HG02763 (cell line): ENCODE results near the gene BMP6.
A peak's percentile ranks its signal among the peaks of the same experiment; 100 is the strongest.
"Not testable (repeated sequence)": the region's sequence is repeated elsewhere in the genome, so short reads cannot be mapped to it uniquely, and the experiment has no call there.

Experiments used
- ATAC-seq: cut with Tn5 transposase; IDR thresholded peaks from one replicate; pipeline ENCODE4 v1.9.1; 2021; ENCODE audit warnings: mild to moderate bottlenecking, moderate library complexity; ENCODE audit not compliant: unreplicated experiment

Gene BMP6

GRCh38 chr6:7880718-7881107 is 154.8 kb downstream of the BMP6 start:
- ATAC-seq: no peak

DNA sequence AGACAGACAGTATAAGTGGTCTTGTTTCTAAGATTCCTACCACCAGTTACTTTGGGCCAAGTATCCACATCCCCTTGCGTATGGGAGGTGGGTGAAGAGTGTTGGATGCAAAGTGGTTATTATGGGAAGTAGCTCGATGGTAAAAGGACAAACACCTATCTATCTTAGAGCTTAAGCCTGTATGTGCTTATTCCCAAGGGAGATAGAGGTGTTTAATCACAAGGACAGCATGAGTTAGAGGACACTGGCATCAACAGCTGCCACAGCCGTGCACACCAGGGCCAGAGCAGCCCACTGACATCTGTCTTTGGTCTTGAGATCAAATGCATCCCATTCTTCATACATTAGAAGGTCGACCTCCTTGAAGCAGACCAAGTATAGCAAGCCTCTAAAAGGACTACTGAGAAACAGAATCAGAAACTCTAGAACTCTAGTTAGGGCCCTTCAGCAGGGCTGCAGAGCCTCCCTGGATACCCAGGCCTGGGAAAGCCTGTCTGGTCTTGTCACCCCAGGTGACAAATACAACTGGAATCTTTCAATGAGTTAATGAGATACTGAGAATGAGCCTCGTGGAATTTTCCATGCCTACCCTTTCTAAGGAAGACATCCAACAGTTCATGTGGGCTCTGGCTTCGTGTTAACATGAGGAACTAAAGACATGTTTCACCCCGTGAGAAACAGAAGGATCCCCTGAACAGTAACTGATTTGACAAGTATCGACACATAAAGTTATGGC is 156.0 kb downstream of the BMP6 start:
- ATAC-seq: no peak

DNA sequence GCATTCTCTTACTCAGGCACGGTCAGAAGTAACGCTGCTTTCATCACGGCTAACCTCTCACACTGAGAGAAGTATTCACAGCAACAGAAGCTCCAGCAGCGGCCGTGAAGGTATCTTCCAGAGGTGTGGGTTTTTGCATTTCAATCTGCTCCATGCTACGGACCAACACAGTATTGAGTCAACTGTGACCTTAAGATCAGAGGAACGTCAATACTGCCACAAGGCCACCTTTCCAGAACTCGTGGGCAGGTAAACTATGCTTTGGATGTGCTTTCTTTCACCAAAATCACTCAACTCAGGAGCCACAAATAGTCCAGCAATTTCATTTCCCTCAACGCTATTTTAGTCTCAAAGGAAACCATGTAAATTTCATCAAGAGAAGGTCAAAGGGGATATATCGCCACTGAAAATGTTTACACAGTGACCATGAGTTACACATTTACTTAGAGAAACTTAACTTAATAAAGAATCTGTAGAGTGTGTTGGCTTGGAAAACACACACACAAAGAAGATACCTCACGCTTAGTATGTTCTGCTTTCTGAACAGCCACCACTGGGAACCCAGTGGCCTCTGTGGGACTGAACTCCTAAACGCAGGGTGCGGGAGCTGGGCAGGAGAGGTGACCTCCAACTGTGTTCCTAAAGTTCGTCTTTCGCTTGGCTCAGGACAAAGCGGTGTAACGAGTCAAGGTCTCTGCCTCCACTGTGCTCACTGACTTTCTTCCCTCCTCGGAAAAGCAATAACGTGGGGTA is 156.8 kb downstream of the BMP6 start:
- no peak for ATAC-seq

GRCh38 chr6:7883381-7883780 is 157.5 kb downstream of the BMP6 start:
- no peak for ATAC-seq

GRCh38 chr6:7886132-7886531 is 160.2 kb downstream of the BMP6 start:
- no peak for ATAC-seq

DNA sequence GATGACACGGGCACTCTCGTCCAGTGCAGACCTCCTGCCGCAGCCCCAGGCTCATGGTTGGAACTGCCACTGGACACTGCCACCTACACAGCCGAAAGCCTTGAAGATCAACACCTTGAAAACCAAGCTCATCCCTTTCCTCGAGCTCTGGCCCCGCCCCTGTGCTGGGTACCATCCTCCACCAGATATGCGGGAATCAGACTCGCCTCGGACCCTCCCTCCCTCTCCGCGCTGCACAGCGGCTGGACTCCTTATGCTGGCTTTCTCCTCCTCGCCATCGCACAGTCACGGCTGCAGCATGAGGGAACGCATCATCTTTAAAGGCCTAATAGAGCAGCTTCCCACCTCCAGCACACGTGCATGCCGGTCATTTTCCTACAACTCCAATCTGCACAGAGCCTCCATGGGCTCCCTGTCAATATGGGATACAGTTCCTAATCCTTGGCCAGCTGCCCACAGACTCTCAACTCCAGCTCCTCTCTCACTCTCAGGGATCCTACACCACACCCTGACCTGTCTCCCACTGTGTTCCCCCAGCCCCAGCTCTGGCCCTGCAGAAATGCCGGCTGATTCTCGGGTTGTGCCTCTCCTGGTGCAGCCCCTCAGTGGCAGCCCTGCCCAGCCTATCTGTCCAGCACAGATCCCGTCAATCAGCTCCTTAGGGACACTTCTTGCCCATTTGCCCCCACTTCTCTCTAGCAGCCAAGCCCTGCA is 161.5 kb downstream of the BMP6 start:
- no peak for ATAC-seq

GRCh38 chr6:7888587-7889357 is 162.9 kb downstream of the BMP6 start:
- no peak for ATAC-seq

GRCh38 chr6:7891078-7891872 is 165.4 kb downstream of the BMP6 start:
- no peak for ATAC-seq

DNA sequence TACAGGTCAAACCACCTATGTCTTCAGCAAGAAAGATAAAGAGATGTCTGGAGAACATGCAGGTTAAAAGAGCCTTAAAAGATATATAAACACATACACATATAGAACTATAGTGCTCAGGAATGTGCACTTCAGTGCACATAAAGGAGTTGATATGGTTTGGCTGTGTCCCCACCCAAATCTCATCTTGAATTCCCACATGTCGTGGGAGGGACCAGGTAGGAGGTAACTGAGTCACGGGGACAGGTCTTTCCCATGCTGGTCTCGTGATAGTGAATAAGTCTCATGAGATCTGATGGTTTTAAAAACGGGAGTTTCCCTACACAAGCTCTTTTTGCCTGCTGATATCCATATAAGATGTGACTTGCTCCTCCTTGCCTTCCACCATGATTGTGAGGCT is 166.5 kb downstream of the BMP6 start:
- not testable (repeated sequence) for ATAC-seq

GRCh38 chr6:7893342-7893741 is 167.4 kb downstream of the BMP6 start:
- ATAC-seq: no peak

- ATAC-seq: no peak
Observed at GRCh38 chr6:7894262-7895124, 168.6 kb downstream of the BMP6 start.

- no peak for ATAC-seq
Observed at GRCh38 chr6:7895125-7895423, 169.2 kb downstream of the BMP6 start.

DNA sequence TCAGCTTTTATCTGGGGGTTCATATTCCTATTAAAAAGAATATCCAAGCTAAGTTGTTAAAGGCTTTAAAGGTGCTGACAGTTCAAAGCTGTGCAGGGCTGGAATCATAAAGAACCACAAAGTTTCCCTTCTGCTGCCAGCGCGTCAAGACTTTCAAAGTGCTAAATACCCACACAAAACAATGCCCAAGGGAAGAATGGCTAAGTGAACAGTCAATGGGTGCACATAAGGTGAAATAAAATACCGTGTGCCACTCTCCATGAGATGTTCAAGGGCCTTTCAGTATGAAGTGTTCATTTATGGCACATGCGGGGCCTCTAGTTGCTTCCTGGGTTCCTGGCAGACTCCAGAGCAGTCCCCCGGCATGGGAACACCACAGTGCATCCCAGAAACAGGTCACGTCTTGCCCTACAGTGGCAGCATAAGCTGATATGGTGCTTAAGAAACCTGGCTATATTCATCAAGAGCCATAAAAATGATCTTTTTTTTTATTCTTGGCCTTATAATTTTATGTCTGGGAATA is 170.6 kb downstream of the BMP6 start:
- no peak for ATAC-seq

DNA sequence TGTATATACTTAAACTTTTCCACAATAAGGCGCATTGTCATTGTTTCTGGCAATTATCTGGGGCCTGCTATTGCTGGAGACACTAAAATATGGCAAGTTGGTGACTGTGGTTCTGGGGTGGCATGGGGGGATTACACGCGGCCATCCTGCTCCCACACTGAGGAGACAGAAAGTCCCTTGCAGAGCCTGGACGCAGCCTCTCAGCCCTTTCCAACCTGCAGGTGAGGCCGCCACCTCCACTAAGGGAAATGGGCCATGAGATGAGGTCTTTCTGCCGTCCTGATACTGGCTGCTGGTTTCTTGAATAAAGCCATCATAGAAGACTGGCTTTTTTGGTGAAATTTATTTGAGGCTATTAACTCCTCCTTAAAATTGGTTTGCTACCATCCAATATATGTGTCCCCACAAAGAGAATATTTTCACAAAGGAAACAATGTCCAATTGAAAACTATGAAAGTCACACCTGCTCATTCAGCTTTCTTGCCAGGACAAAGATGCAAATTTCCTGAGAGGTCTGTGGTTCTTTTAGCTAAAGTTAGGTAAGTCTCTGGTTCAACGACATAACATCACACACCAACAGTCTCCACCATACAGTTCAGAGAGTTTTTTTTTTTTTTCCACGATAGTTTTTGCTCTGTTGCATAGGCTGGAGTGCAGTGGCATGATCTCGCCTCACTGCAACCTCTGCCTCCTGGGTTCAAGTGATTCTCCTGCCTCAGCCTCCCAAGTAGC is 171.7 kb downstream of the BMP6 start:
- ATAC-seq: peak; percentile 57

DNA sequence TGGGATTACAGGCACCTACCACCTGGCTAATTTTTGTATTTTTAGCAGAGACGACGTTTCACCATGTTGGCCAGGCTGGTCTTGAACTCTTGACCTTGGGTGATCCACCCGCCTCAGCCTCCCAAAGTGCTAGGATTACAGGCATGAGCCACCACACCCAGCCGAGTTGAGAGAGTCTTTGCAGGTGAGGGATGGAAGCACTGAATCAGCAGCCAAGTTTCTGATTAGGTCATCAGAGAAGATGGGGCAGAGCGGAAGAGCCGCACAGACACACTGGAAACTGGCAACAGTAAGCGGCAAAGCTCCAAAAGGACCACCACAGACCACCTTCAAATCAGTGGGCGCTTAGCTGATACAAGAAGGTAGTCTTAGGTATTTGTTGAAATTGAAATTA is 172.3 kb downstream of the BMP6 start:
- ATAC-seq: not testable (repeated sequence)

GRCh38 chr6:7899101-7899888 is 173.4 kb downstream of the BMP6 start:
- ATAC-seq: no peak

- no peak for ATAC-seq
Observed at GRCh38 chr6:7899889-7900213, 174.0 kb downstream of the BMP6 start.

DNA sequence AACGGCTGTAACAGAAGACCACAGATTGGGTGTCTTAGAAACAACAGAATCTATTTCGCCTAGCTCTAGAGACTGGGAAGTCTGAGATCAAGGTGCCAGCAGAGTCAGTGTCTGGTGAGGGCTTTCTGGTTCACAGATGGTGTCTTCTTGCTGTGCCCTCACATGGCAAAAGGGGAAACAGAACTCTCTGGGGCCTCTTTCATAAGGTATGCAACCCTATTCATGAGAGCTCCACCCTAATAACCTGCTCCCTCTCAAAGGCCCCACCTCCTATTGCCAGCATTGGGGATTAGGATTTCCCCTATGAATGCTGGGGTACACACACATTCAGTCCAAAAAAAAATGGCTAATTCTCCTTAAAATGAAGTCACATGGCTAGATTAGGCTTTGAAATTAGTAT is 174.7 kb downstream of the BMP6 start:
- no peak for ATAC-seq
